Measurements from ENCODE around the gene GRIA2.
"Not testable (repeated sequence)": the region's sequence is repeated elsewhere in the genome, so short reads cannot be mapped to it uniquely, and the experiment has no call there.

Gene GRIA2

GRCh38 chr4:157220371-157220881 is at the start of gene GRIA2:
Gene GRIA2 (plus strand): TSS chr4:157220728. CDS start chr4:157221043, 315 bp downstream.
- DNase-seq (ENCODE audit: low spot score) = peak; percentile 82

DNA sequence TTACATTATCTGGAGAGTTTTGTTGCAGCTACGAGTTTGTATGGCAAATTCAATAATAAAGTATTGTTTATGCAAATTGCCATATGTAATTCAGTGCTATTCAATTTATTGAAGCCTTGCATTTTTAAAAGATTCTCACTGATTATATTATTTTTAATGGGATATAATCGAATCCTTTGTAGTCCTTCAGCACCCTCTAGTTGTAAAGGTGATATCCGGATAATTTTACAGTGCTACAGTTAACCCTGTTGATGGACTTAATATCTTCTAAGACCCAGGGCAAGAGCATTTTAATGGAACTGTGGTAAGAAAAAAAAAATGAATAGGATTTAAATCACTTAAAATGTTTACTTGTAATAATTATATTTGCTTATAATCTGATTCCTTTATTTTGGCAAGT is 48.5 kb upstream of the GRIA2 start:
- DNase-seq (ENCODE audit: low spot score) = no peak

DNA sequence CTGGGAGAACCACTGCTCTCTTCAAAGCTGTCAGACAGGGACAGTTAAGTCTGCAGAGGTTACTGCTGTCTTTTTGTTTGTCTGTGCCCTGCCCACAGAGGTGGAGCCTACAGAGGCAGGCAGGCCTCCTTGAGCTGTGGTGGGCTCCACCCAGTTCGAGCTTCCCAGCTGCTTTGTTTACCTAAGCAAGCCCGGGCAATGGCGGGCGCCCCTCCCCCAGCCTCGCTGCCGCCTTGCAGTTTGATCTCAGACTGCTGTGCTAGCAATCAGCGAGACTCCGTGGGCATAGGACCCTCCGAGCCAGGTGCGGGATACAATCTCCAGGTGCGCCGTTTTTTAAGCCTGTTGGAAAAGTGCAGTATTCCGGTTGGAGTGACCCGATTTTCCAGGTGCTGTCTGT is 40.3 kb upstream of the GRIA2 start:
- not testable (repeated sequence) for DNase-seq (ENCODE audit: low spot score)

GRCh38 chr4:157184300-157184699 is 36.2 kb upstream of the GRIA2 start:
- no peak for DNase-seq (ENCODE audit: low spot score)

DNA sequence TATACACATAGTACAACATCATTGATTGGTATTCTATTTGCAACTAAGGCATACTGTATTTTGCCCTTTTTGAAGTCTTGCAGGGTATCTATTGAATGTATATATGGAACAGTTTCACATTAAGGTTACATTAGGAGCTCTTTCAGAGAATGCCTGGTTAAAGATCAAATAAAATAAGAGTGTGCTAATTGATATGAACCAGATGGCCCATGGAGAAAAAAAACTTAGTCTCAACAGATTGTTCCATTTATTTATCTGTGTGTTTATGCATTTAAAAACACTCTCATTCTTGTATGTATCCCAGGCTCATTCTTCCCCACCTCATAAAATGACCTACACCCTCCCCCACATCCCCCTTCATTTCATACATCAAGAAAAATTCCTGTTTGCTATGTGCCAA is 35.2 kb upstream of the GRIA2 start:
- DNase-seq (ENCODE audit: low spot score) = no peak

DNA sequence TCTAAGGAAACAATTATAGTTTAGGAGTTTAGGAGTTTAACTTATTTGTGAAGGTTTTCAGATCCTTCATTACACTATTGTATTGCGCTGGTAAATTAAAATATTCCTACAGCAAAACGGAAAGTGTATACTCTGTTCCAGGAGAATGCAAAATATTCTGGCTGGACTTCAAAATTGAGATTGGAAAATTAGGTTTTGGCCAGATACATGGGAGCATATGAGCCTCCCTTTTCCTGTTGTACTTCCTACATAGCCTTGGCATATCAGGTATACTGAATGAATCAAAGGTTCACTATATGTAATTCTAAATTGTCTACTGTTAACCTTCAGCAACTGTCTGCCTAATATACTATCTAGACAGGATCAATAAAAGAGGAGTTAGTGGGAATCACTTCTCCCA is 25.2 kb upstream of the GRIA2 start:
- DNase-seq (ENCODE audit: low spot score) = no peak

GRCh38 chr4:157196046-157196445 is 24.5 kb upstream of the GRIA2 start:
- DNase-seq (ENCODE audit: low spot score) = no peak

- peak; percentile 51 for DNase-seq (ENCODE audit: low spot score)
Observed at GRCh38 chr4:157204634-157205244, 15.8 kb upstream of the GRIA2 start.

- no peak for DNase-seq (ENCODE audit: low spot score)
Observed at GRCh38 chr4:157217708-157218107, 2.8 kb upstream of the GRIA2 start.

DNA sequence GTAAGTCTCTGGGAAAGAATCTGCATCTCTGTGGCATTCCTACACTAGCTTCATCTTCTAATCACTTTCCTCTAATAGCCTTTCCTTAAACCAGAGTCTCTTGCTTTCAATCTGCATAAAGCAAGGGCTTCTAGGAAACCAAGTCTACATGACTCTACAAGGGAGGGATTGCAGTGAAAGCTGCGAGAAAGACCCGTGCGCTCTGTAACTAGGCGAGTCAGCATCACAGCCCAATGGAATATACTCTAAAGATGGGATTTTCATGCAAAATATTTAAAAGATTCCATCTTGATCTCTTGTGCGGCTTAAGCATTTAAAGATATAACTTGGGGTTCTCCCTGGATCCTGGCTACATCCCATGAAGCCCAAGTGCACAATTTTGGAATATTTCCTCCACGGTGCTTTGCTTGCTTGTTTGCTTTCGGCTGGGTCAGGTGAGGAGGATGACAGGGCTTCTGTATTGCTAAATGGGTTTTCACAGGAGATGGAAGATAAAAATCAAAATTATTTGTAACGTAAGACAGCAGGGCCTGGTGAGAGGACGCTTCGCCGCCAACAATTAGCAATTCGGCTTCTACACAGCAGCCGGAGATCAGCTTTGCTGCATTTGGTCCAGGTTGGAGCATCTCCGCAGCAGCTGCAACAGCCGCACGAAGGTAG is 687 bp upstream of the GRIA2 start:
- no peak for DNase-seq (ENCODE audit: low spot score)

GRCh38 chr4:157221426-157221894 is 932 bp downstream of the GRIA2 start:
- DNase-seq (ENCODE audit: low spot score) = peak; percentile 33

GRCh38 chr4:157221895-157222770 is 1.6 kb downstream of the GRIA2 start:
- DNase-seq (ENCODE audit: low spot score) = peak; percentile 74

DNA sequence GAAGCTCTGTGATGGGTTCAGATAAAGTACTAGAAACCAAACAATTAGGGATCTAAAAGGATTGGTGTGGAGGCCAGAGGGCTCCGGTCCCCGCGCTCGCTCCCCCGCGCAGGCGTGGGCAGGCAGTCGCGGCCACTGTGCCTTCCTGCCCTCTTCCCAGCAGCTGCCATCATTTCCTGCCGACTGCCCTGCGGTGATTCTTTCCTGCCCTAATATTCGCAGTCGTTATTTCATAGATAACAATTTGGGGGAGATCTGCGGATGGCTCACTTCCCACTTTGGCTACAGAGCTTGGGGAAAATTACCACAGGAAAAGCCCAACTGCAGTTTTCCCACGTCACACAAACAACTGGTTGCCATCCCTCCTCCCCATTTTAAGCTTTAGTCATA is 2.2 kb downstream of the GRIA2 start:
- DNase-seq (ENCODE audit: low spot score) = peak; percentile 43

DNA sequence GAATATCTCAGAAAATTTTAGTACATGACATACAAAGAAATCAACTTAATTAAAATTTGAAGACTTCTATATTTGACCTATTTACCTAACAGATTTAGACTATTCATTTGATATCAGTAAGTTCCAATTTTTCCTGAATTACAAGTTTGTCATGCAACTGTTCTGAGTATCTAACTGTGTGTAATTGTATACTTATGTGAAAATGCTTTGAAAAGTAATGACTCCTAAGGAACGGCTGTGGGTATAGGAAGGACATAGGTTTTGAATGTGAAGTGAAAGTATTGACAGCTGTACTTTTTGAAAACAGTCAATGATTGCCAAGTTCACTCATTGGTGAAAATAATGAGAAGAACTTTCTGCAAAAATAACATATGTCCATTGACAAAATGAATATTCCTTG is 2.9 kb downstream of the GRIA2 start:
- DNase-seq (ENCODE audit: low spot score) = no peak

- DNase-seq (ENCODE audit: low spot score) = no peak
Observed at GRCh38 chr4:157225096-157225495, 4.6 kb downstream of the GRIA2 start.

DNA sequence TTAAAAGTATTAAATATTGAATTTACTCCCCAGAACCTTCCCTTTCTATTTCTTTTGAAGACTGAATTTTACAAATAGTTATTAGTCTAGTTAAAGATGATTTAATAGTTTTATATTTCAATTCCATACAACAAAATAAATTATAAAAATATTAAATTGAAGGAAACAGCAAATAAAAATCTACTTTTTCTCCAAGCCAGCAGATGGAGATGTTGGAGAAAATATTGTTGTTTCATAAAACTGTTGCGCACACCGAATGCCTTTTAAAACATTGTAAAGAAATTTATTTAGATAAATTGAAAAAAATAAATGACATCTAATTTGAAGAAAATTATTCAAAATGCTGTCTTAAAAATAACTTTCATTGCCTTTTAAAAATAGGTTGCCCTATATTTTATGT is 5.5 kb downstream of the GRIA2 start:
- no peak for DNase-seq (ENCODE audit: low spot score)

DNA sequence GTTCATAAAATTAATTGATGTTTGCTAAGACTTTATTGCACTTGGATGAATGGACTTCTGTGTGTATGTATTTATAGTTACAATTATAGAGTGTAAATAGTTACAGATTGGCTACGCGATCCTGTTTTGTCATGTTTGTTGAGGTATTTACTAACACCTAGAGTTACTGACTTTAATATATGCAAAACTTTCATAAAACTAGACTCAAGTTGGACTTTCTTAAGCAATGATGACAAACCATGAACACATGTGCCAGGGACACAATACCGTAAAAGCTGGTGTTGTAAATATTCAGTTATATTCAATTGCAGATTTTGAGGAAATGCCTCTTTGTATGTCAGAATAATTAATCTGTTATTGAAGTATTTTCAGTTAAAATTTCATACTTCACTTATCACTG is 6.1 kb downstream of the GRIA2 start:
- DNase-seq (ENCODE audit: low spot score) = no peak

GRCh38 chr4:157231525-157231924 is 11.0 kb downstream of the GRIA2 start:
- DNase-seq (ENCODE audit: low spot score) = no peak

- no peak for DNase-seq (ENCODE audit: low spot score)
Observed at GRCh38 chr4:157242871-157243270, 22.3 kb downstream of the GRIA2 start.

DNA sequence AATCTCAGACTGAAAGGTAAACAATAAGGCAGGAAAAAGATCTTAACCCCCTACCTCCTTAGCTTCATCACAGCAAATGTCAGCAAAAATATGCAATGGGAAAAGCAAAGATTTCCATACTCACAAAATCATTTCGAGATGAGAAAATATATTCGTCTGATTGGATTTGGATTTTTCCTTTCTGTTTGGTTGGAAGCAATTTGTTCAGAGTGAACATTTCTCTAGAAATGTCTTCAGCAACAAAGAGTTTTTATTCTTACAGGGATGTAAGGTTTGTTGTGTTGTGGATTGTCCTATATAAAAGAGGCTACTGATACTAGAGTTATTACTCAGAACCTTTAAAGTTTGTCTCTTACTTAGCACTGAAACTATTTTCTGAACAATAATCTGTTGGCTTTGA is 23.8 kb downstream of the GRIA2 start:
- no peak for DNase-seq (ENCODE audit: low spot score)

- no peak for DNase-seq (ENCODE audit: low spot score)
Observed at GRCh38 chr4:157245351-157245750, 24.8 kb downstream of the GRIA2 start.

- DNase-seq (ENCODE audit: low spot score) = no peak
Observed at GRCh38 chr4:157246964-157247363, 26.4 kb downstream of the GRIA2 start.

DNA sequence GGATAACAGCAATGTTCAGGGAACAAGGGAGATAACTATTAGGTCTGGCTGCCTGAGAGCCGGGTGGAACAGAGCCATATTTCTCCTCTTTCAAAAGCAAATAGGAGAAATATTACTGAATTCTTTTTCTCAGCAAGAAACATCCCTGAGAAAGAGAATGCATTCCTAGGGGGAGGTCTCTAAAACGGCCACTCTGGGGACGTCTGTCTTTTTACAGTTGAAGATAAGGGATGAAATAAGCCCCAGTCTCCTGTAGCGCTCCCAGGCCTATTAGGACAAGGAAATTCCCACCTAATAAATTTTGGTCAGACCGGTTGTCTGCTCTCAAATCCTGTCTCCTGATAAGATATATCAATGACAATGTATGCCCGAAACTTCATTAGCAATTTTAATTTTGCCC is 37.6 kb downstream of the GRIA2 start:
- not testable (repeated sequence) for DNase-seq (ENCODE audit: low spot score)
